Stomach (tissue), 9 donors: Measurements from ENCODE around the gene BRI3. TPM values are rescaled to one million over a fixed set of nuclear protein-coding genes. Genes with fewer than 3 reads are reported as not detected.
A peak's percentile ranks its signal among the peaks of the same experiment; 100 is the strongest.

ENCODE experiments used
- DNase-seq, 2 donors: peaks; one replicate each; pipeline versions ENCODE4 v3.0.0 to v3.0.0-alpha.2; 2013 to 2019
- H3K27ac ChIP-seq, 5 donors: fragments of 200-600 bp in 4 of 5; sonication (generic) in 4 of 5; one replicate each; pipeline ENCODE4 v1.5.1; 2013 to 2019; ENCODE audit warnings: mild to moderate bottlenecking in 1 of 5, moderate library complexity in 1 of 5
- H3K27me3 ChIP-seq, 3 donors: fragments of 200-600 bp; sonication (generic); one replicate each; pipeline ENCODE4 v1.5.1; 2017 to 2019; ENCODE audit warnings: mixed run types in 1 of 3
- H3K36me3 ChIP-seq, 4 donors: fragments of 200-600 bp; sonication (generic); 1 replicate in 3 of 4; 2 replicates in 1 of 4; pipeline ENCODE4 v1.5.1; 2016 to 2019
- H3K4me1 ChIP-seq, 4 donors: fragments of 200-600 bp; sonication (generic); one replicate each; pipeline ENCODE4 v1.5.1; 2016 to 2019
- H3K4me3 ChIP-seq, 4 donors: fragments of 200-600 bp; sonication (generic) in 3 of 4; one replicate each; pipeline ENCODE4 v1.5.1; 2016 to 2019; ENCODE audit warnings: mild to moderate bottlenecking in 1 of 4
- H3K9me3 ChIP-seq, 4 donors: fragments of 200-600 bp; sonication (generic); one replicate each; pipeline ENCODE4 v1.5.1; 2016 to 2019
- EP300 ChIP-seq: sonication (generic); formaldehyde crosslinking; IDR thresholded peaks from one replicate; pipeline ENCODE4 v1.6.1; 2017; ENCODE audit warnings: antibody characterized with exemption
- POLR2A ChIP-seq, 4 donors: fragments of 450-650 bp; IDR thresholded peaks; one replicate each; pipeline ENCODE4 v1.6.1; 2016; ENCODE audit warnings: antibody characterized with exemption in 4 of 4, control low read depth in 2 of 4, mild to moderate bottlenecking in 1 of 4, moderate library complexity in 1 of 4
- POLR2AphosphoS5 ChIP-seq, 3 donors: sonication (generic); formaldehyde crosslinking; IDR thresholded peaks; one replicate each; pipeline ENCODE4 v1.6.1; 2016; ENCODE audit warnings: antibody characterized with exemption in 3 of 3
- WGBS, 5 donors: extraction: QIAGEN DNeasy Blood & Tissue Kit in 3 of 5; methylation state at CpG; one replicate each; pipeline versions ENCODE4 v1.1.5 to v1.1.7; 2013 to 2018; 5-methylcytosine and 5-hydroxymethylcytosine counted together
- intact Hi-C: fragments of 100-400 bp; cut with DNase I; formaldehyde crosslinking; loops from one replicate; pipeline ENCODE4 v1.15.1; 2023; ENCODE audit warnings: low total_unique reads
- polyA plus RNA-seq, 3 donors: library from polyadenylated mRNA; stranded (reverse); fragments of 200-250 nt; gene quantifications; one replicate each; pipeline ENCODE4 v1.2.3, GENCODE V29; 2013
- total RNA-seq, 5 donors: library from RNA; depleted of rRNA; stranded (reverse); fragments of >200 nt; gene quantifications; one replicate each; pipeline versions ENCODE4 v1.1.0 to v1.2.3, GENCODE V29; 2014 to 2016
- TF ChIP-seq, protein P1 (sequence below), 7 experiments: fragments of 450-650 bp in 4 of 7; fragments of 200-600 bp in 3 of 7; sonication (generic) in 3 of 7; IDR thresholded peaks; one replicate each; pipeline ENCODE4 v1.5.1; 2016 to 2019; ENCODE audit warnings: antibody characterized with exemption in 7 of 7, control low read depth in 2 of 7, mild to moderate bottlenecking in 1 of 7
- donor health status: healthy with polysubstance abuse.
- donor health status: Bipolar disorder and iron deficiency.
- donor health status: healthy.

BRI3 gene
- total and polyA plus RNA-seq, 8 donors: 25.9 to 411 (median 92.8) TPM; not detected in 1

DNA sequence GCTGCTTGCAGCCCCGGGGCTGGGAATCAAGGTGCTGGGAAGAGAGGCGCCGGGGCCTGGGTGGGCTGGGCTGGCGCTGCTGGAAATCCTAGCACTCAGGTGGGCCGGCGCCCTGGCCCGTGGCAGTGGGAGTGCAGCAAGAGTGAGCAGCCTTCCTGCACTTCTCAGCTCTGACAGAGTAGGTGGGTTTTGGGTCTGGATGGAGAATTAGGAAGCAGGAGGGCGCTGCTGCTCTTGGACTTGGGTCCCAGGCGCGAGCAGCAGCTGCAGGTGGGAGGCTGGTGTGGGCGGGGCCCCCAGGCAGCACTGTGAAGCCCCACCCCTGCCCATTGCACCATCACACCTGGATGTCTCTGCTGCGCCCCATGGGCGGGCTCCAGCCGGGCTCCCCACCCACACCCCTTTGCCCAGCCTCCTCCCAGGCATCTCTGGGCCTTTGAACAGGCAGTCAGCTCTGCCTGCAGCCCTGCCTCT, 6.0 kb downstream of the BRI3 start:
- Histone ChIP-seq H3K36me3 (peaks cover 12 to 52% (median 35%) of the 10 kb centered on the region in 4 donors), H3K9me3 (no peaks in the 10 kb centered on the region), H3K4me3 (peak overlapping the region in 2 of 4 donors; percentile 84 to 93), H3K27ac (peak overlapping the region; percentile 66 to 99 (median 99)), H3K4me1 (peaks cover 79 to 96% (median 92%) of the 10 kb centered on the region in 4 donors), H3K27me3 (no peaks in the 10 kb centered on the region)
- no peak for TF ChIP-seq POLR2A (IDR thresholded peaks at IDR 0.05)
- TF ChIP-seq EP300: no peak
- TF ChIP-seq, protein P1, sequence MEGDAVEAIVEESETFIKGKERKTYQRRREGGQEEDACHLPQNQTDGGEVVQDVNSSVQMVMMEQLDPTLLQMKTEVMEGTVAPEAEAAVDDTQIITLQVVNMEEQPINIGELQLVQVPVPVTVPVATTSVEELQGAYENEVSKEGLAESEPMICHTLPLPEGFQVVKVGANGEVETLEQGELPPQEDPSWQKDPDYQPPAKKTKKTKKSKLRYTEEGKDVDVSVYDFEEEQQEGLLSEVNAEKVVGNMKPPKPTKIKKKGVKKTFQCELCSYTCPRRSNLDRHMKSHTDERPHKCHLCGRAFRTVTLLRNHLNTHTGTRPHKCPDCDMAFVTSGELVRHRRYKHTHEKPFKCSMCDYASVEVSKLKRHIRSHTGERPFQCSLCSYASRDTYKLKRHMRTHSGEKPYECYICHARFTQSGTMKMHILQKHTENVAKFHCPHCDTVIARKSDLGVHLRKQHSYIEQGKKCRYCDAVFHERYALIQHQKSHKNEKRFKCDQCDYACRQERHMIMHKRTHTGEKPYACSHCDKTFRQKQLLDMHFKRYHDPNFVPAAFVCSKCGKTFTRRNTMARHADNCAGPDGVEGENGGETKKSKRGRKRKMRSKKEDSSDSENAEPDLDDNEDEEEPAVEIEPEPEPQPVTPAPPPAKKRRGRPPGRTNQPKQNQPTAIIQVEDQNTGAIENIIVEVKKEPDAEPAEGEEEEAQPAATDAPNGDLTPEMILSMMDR (IDR thresholded peaks at IDR 0.05): no peak
- TF ChIP-seq POLR2AphosphoS5 (IDR thresholded peaks at IDR 0.05): no peak
- WGBS, 5 donors: 50 to 75% (median 57%) methylated on average over 11 to 14 of the region's 14 CpGs
- intact Hi-C loops: no loop called here
- DNase-seq: peak; percentile 75 to 90

DNA sequence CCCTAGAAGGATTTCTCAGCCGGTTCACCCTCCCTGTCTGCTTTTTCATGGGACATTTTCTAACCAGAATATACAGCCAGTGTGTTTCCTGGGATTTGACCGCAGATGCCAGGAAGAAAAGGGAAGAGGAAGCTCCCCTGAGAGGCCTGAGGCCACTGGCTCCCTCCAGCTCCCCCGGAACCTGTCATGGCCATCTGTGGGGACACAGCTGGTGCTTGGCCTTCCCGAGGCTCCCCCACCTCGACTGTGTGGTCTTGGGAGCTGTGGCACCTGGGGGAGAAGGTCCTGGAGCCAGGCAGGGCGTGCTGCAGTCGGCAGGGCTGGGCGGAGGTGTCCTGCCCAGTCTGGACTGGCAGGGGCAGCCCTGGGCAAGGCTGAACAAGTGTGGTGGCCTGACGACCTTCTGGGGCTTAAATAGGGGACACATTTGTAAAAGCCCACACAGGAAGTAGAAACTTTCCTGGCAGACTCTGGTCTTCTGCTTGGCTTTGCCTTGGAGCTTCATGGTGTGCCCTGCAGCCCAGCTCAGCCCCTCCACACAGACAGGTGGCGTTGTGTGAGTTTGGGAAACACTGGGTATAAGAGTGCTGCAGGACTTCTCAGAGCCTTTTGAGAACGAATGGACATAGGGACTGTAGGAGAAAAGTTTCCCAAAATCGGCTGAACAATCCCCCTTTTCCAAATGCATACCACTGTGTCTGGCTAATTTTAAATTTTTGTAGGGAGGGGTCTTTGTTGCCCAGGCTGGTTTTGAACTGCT, 6.8 kb downstream of the BRI3 start:
- DNase-seq: no peak
- H3K4me3 ChIP-seq: peak overlapping the region in 2 of 4 donors; percentile 84 to 93
- no peaks in the 10 kb centered on the region for H3K9me3 ChIP-seq
- TF ChIP-seq EP300 (no peak), POLR2A (IDR thresholded peaks at IDR 0.05) (no peak), POLR2AphosphoS5 (IDR thresholded peaks at IDR 0.05) (no peak)
- TF ChIP-seq, protein P1 (IDR thresholded peaks at IDR 0.05): no peak
- intact Hi-C loops: no loop called here
- 44 to 62% (median 47%) methylated on average over 8 to 12 of the region's 12 CpGs for WGBS, 5 donors
- peaks cover 17 to 59% (median 42%) of the 10 kb centered on the region in 4 donors for H3K36me3 ChIP-seq
- no peaks in the 10 kb centered on the region for H3K27me3 ChIP-seq
- H3K27ac ChIP-seq: peak overlapping the region; percentile 66 to 99 (median 99)
- peaks cover 72 to 90% (median 88%) of the 10 kb centered on the region in 4 donors for H3K4me1 ChIP-seq

DNA sequence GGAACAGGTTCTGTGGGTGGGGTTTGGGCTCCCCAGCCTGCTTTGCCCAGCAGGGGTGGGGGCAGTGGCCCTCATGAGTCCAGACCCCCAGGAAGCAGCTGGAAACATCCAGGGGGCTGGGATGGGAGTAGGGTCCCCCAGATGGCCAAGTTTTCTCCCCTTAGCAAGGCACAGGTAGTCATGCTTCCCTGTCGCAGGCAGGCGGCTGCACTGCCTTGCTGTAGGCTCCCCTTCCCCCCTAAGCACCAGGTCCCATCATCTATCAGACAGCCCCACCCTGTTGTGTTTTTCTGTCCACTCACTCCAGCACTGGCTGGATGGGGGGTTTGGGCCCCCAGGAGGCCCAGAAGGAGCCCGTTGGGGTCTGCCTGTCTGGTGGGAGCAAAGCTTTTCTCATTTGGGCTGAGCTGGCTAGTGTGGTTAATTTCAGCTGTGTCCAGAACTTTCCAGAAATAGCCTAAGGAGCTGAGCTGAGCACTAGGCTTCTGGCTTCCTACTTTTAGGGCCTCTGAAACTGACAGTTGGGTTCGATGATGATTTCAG, 7.9 kb downstream of the BRI3 start:
- Histone ChIP-seq H3K36me3 (peaks cover 25 to 67% (median 53%) of the 10 kb centered on the region in 4 donors), H3K4me3 (peak overlapping the region in 1 of 4 donors; percentile 4), H3K9me3 (no peaks in the 10 kb centered on the region), H3K27ac (peak overlapping the region in 4 of 5 donors; percentile 44 to 98 (median 52)), H3K4me1 (peaks cover 60 to 85% (median 81%) of the 10 kb centered on the region in 4 donors), H3K27me3 (no peaks in the 10 kb centered on the region)
- intact Hi-C loops: no loop called here
- WGBS, 5 donors: 82 to 91% (median 89%) methylated on average over 2 to 4 of the region's 4 CpGs
- TF ChIP-seq POLR2AphosphoS5 (IDR thresholded peaks at IDR 0.05) (no peak), EP300 (no peak), POLR2A (IDR thresholded peaks at IDR 0.05) (no peak)
- TF ChIP-seq, protein P1 (IDR thresholded peaks at IDR 0.05): no peak
- DNase-seq: no peak

DNA sequence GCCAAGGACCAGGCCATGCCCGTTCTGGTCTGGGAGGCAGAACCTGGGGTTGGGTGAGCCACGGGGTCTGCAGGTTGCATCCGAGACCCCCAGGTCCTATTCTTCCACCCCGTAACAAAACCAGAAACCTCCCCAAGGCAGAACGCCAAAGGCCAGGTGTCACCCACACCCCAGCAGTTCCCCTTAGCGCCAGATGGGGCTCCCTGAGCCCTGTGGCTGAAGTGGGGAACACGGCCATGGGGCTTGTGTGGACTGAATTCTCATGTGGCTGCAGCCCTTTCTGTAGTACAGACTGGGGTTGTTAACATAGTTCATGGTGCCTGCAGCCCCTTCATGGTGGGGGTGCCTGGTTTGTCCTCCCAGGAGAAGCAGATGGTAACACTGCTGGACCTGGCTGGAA, 10.2 kb downstream of the BRI3 start:
- H3K4me1 ChIP-seq: peaks cover 47 to 85% (median 76%) of the 10 kb centered on the region in 4 donors
- H3K27ac ChIP-seq: peak overlapping the region; percentile 26 to 62 (median 44)
- DNase-seq: no peak
- H3K4me3 ChIP-seq: no peak overlapping the region
- H3K9me3 ChIP-seq: no peaks in the 10 kb centered on the region
- no peaks in the 10 kb centered on the region for H3K27me3 ChIP-seq
- WGBS, 5 donors: 21 to 65% (median 52%) methylated on average over 7 of the region's 7 CpGs
- TF ChIP-seq, protein P1 (IDR thresholded peaks at IDR 0.05): peak in 2 of 7 experiments; percentile 16 to 22
- TF ChIP-seq POLR2A (IDR thresholded peaks at IDR 0.05): no peak
- H3K36me3 ChIP-seq: peaks cover 29 to 87% (median 69%) of the 10 kb centered on the region in 4 donors
- intact Hi-C loops: no loop called here
